ENCODE measurements around the gene FCAMR.
A peak's percentile ranks its signal among the peaks of the same experiment; 100 is the strongest.

- TF ChIP-seq CTCF (conservative IDR thresholded peaks at IDR 0.05 in 1 of 2, IDR thresholded peaks at IDR 0.05 in 1 of 2; ENCODE audit: extremely low read depth in 1 of 2, insufficient read depth in 1 of 2, low read depth in 1 of 2, low read length in 2 of 2): peak; percentile 21 to 26
- TF ChIP-seq EZH2 (IDR thresholded peaks at IDR 0.05; ENCODE audit: borderline replicate concordance, low read length): no peak
Observed at GRCh38 chr1:206935491-206936067, 34.7 kb downstream of the FCAMR start.

Measured in mammary epithelial cell (primary cell).